Activated gamma-delta T cell (primary cell): ENCODE results near the gene INPP1.

Experiments used
- DNase-seq: peaks from one replicate; lab custom pipeline; 2025; lab: John Stamatoyannopoulos, UW

INPP1 gene

DNA sequence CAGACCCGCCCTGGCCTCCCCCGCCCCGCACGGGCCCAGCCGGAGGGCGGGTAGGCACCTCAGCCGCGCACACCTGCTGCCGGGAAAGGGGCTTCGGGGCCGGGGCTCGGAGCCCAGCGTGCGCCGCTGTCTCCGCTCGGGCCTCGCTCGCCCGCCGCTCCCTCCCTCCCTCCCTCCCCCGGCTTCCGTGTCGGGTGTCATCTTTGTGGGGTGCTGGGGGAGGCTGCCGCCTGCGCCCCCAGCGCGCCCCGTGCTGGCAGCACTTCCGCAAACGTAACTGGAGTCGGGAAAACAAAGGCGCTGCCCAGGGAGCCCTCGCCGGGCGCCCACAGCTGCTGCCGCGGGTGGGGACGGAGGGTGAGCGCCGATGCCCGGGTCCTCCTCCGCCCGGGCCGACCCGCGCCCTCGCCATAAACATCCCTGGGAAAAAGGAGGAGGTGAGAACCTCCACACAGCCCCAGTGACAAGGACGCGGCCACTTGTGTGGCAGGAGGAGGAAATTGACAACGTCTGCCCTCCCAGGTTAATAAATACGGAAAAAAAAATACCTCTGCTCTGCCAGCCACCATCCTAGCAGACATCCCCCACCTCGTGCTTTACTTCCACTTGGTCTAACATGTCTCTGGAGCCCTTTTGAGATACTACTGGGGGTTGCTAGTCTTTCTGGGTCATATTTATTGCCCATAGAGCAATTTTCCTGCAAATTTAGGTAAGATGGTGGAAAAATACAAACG lies 65.3 kb downstream of the INPP1 start:
- peak; percentile 73 for DNase-seq

DNA sequence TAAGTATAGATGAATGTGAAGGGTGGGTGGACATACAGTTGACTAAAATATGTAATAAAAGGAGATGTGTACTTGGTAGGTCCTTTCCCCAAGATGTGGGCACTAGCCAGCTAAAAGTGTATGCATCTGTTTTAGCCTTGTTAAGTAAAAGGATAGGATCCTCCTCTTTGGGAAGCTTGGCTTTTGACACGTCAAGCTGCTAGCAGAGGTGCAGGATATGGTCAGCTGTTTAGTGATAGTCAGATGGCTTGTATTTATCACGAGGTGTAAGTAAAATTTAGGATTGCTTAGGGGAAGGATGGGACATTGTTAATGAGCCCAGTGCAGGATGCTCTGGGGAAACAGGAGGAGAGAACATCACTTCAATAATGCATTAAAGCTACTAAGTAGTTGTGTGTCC lies 66.2 kb downstream of the INPP1 start:
- DNase-seq, result no peak

DNA sequence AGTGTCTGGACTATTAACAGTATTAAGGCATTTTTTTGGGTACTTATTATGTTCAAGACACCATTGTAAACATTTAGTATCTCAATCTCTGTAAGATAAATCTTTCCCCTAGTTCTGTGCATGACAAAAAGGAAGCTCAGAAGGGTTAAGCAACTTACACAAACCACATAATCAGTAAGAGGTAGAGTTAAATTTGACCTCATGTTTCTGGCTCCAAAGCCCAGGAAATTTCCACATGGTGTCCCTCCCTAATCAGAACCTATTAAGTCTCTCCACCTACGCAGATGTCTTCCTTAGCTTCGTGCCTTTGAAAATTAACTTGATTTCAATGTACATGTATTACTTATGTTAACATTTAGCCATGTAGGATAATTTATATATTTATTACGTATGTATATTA lies 66.8 kb downstream of the INPP1 start:
- no peak for DNase-seq

DNA sequence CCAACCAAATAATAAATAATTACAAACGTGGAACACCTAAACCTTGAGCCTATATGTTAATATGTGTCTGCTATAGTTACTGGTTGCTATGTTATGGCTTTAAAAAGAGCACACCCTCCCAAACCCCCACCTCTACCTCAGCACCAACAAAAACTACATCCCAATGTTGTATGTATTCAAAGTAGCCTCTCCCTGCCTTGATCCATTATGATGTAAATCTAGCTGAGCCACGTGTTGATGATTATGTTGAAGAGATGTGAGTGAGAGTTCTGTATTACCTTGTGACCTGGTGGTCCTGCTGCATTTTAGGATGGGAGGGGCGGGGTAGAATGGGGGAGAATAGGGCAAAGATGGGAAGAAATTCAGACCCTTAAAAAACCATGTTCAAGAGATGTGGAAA lies 69.6 kb downstream of the INPP1 start:
- no peak for DNase-seq

- no peak for DNase-seq
These were observed 70.0 kb downstream of the INPP1 start for GRCh38 chr2:190413421-190413820.

GRCh38 chr2:190415251-190415650 lies 71.9 kb downstream of the INPP1 start:
- DNase-seq, result no peak

- DNase-seq, result no peak
These were observed 72.7 kb downstream of the INPP1 start for GRCh38 chr2:190415794-190416775.

GRCh38 chr2:190417045-190417842 lies 73.9 kb downstream of the INPP1 start:
- no peak for DNase-seq

GRCh38 chr2:190418727-190419126 lies 75.3 kb downstream of the INPP1 start:
- no peak for DNase-seq

GRCh38 chr2:190420801-190421200 lies 77.4 kb downstream of the INPP1 start:
- DNase-seq, result no peak
